ENCODE data around the gene ARHGEF7. TPM values are rescaled to one million over a fixed set of nuclear protein-coding genes. Genes with fewer than 3 reads are reported as not detected.

The ARHGEF7 gene, protein sequence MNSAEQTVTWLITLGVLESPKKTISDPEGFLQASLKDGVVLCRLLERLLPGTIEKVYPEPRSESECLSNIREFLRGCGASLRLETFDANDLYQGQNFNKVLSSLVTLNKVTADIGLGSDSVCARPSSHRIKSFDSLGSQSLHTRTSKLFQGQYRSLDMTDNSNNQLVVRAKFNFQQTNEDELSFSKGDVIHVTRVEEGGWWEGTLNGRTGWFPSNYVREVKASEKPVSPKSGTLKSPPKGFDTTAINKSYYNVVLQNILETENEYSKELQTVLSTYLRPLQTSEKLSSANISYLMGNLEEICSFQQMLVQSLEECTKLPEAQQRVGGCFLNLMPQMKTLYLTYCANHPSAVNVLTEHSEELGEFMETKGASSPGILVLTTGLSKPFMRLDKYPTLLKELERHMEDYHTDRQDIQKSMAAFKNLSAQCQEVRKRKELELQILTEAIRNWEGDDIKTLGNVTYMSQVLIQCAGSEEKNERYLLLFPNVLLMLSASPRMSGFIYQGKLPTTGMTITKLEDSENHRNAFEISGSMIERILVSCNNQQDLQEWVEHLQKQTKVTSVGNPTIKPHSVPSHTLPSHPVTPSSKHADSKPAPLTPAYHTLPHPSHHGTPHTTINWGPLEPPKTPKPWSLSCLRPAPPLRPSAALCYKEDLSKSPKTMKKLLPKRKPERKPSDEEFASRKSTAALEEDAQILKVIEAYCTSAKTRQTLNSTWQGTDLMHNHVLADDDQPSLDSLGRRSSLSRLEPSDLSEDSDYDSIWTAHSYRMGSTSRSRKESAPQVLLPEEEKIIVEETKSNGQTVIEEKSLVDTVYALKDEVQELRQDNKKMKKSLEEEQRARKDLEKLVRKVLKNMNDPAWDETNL
- 100 to 1,000 TPM in 2 of 3 donors, 10 to 100 TPM in 1; 99.9 to 135 (median 105) TPM for total RNA-seq
- 81.7 TPM for total RNA-seq (2013)

DNA sequence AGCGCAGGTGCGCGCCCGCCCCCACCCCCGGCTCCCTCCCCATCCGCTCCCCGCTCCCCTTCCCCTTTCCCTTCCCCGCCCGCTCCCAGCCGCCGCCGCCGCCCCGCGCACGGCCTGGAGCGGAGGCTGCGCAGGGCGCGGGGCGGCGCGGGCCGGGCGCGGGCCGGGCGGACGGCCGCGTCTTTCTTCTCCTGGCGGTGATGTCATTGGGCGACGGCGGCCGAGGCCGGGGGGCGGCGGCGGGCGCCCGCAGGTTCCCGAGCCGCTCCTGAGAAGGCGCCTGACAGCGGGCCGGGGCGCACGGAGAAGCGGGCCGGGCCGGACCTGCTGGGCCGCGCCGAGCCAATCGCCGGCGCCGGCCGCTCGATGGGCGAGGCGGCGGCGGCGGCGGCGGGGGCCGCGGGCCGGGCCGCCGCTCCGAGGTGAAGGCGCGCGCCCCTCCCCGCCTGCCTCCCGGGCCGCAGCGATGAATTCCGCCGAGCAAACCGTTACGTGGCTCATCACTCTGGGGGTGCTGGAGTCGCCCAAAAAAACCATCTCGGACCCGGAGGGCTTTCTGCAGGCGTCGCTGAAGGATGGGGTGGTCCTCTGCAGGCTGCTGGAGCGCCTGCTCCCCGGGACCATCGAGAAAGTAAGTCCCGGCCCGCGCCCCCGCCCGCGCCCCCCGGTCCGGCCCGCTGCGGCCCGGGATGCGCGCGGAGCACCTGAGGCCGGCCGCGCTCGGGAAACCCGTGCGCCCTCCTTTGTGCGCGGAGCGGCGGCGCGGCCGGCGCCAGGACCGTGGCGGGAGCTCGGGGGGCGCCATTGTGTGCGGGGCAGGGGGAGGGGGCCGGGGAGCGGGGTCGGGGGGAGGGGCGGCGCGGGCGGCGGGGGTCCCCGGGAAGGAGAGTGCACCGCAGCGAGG, at the start of gene ARHGEF7:
ARHGEF7 (plus strand) TSS at position 250 of the 904 bp plus-strand sequence; CDS start at position 467, 217 bp downstream.
- Histone ChIP-seq H3K9me3 (ENCODE audit: control insufficient read depth, insufficient read depth, low read length) (no peaks in the 10 kb centered on the region), H3K27me3 (ENCODE audit: control insufficient read depth, insufficient read depth, low read length) (peaks cover 33% of the 10 kb centered on the region), H3K4me1 (ENCODE audit: control insufficient read depth, insufficient read depth, low read length) (peaks cover 16% of the 10 kb centered on the region), H3K27ac (ENCODE audit: low read length) (no peak within 1 kb of the TSS), H3K36me3 (ENCODE audit: control insufficient read depth, insufficient read depth, low read length) (no peaks in the 10 kb centered on the region), H3K4me3 (ENCODE audit: low read length) (peak within 1 kb of the TSS; percentile 35)
- ATAC-seq (peak in 2 of 3 donors; percentile 43 to 63), DNase-seq (peak in 1 of 2 donors; percentile 22)
- H3K27me3 Mint-ChIP-seq (ENCODE audit: low read depth in 2 of 2): peaks cover 63 to 91% of the 10 kb centered on the region in 2 donors
- no peaks in the 10 kb centered on the region for H3K36me3 Mint-ChIP-seq
- H3K4me1 Mint-ChIP-seq: peaks cover 5 to 13% of the 10 kb centered on the region in 2 donors
- WGBS (ENCODE audit: insufficient coverage): under 1% methylated on average over 127 of the region's 137 CpGs
- TF ChIP-seq, protein P1, sequence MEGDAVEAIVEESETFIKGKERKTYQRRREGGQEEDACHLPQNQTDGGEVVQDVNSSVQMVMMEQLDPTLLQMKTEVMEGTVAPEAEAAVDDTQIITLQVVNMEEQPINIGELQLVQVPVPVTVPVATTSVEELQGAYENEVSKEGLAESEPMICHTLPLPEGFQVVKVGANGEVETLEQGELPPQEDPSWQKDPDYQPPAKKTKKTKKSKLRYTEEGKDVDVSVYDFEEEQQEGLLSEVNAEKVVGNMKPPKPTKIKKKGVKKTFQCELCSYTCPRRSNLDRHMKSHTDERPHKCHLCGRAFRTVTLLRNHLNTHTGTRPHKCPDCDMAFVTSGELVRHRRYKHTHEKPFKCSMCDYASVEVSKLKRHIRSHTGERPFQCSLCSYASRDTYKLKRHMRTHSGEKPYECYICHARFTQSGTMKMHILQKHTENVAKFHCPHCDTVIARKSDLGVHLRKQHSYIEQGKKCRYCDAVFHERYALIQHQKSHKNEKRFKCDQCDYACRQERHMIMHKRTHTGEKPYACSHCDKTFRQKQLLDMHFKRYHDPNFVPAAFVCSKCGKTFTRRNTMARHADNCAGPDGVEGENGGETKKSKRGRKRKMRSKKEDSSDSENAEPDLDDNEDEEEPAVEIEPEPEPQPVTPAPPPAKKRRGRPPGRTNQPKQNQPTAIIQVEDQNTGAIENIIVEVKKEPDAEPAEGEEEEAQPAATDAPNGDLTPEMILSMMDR (IDR thresholded peaks at IDR 0.05): no peak
- no peak within 1 kb of the TSS for H3K27ac Mint-ChIP-seq
- H3K4me3 Mint-ChIP-seq: peak within 1 kb of the TSS; percentile 89
- intact Hi-C loops (cut with micrococcal nuclease): no loop called here
- no peaks in the 10 kb centered on the region for H3K9me3 Mint-ChIP-seq

- no peak overlapping the region for H3K27ac ChIP-seq (ENCODE audit: low read length)
- peaks cover 2% of the 10 kb centered on the region in 2 donors for H3K9me3 Mint-ChIP-seq
- peaks cover 3% of the 10 kb centered on the region for H3K36me3 Mint-ChIP-seq
- H3K4me1 ChIP-seq (ENCODE audit: control insufficient read depth, insufficient read depth, low read length): peaks cover 12% of the 10 kb centered on the region
- no peaks in the 10 kb centered on the region for H3K36me3 ChIP-seq (ENCODE audit: control insufficient read depth, insufficient read depth, low read length)
- DNase-seq: no peak
- H3K27me3 Mint-ChIP-seq (ENCODE audit: low read depth in 2 of 2): peaks cover 42 to 69% of the 10 kb centered on the region in 2 donors
- no peak overlapping the region for H3K27ac Mint-ChIP-seq
- TF ChIP-seq, protein P1 (IDR thresholded peaks at IDR 0.05): no peak
- intact Hi-C loops (cut with micrococcal nuclease): no loop called here
- no peak overlapping the region for H3K4me3 ChIP-seq (ENCODE audit: low read length)
- ATAC-seq: no peak
- no peak overlapping the region for H3K4me3 Mint-ChIP-seq
- H3K4me1 Mint-ChIP-seq: peaks cover 10 to 12% of the 10 kb centered on the region in 2 donors
- H3K27me3 ChIP-seq (ENCODE audit: control insufficient read depth, insufficient read depth, low read length): peaks cover 15% of the 10 kb centered on the region
- peaks cover 3% of the 10 kb centered on the region for H3K9me3 ChIP-seq (ENCODE audit: control insufficient read depth, insufficient read depth, low read length)
- WGBS (ENCODE audit: insufficient coverage): 92% methylated on average over 12 of the region's 12 CpGs
Observed at GRCh38 chr13:111065698-111066097, 49.4 kb upstream of the ARHGEF7 start.

GRCh38 chr13:111066544-111066943, 48.6 kb upstream of the ARHGEF7 start:
- Mint-ChIP-seq H3K27me3 (ENCODE audit: low read depth in 2 of 2) (peaks cover 45 to 74% of the 10 kb centered on the region in 2 donors), H3K36me3 (peaks cover 10% of the 10 kb centered on the region), H3K27ac (no peak overlapping the region), H3K4me3 (peak overlapping the region; percentile 85), H3K4me1 (peaks cover 10 to 12% of the 10 kb centered on the region in 2 donors), H3K9me3 (peaks cover 4 to 8% of the 10 kb centered on the region in 2 donors)
- Histone ChIP-seq H3K36me3 (ENCODE audit: control insufficient read depth, insufficient read depth, low read length) (no peaks in the 10 kb centered on the region), H3K27ac (ENCODE audit: low read length) (no peak overlapping the region), H3K4me3 (ENCODE audit: low read length) (no peak overlapping the region), H3K9me3 (ENCODE audit: control insufficient read depth, insufficient read depth, low read length) (peaks cover 4% of the 10 kb centered on the region), H3K27me3 (ENCODE audit: control insufficient read depth, insufficient read depth, low read length) (peaks cover 15% of the 10 kb centered on the region), H3K4me1 (ENCODE audit: control insufficient read depth, insufficient read depth, low read length) (peaks cover 12% of the 10 kb centered on the region)
- intact Hi-C loops (cut with micrococcal nuclease): no loop called here
- TF ChIP-seq, protein P1 (IDR thresholded peaks at IDR 0.05): no peak
- DNase-seq (no peak), ATAC-seq (no peak)
- 35% methylated on average over 22 of the region's 22 CpGs for WGBS (ENCODE audit: insufficient coverage)

Measured in natural killer cell (primary cell).